MM.1S (cell line): Measurements from ENCODE around the gene ASIC1.
A peak's percentile ranks its signal among the peaks of the same experiment; 100 is the strongest.

ENCODE experiments used
- DNase-seq: peaks from one replicate; pipeline ENCODE4 v3.0.0-alpha.2; 2015
- H2AFZ ChIP-seq: fragments of 300-600 bp; sonication (generic); 2 replicates; pipeline ENCODE4 v1.6.0; 2016; ENCODE audit warnings: antibody characterized with exemption, low read length
- H3F3A ChIP-seq: fragments of 300-600 bp; sonication (generic); 2 replicates; pipeline ENCODE4 v1.6.1; 2016; ENCODE audit warnings: mild to moderate bottlenecking, antibody characterized with exemption, low read length, moderate library complexity, mixed read lengths; ENCODE audit not compliant: insufficient read depth
- H3K27ac ChIP-seq: fragments of 300-600 bp; sonication (generic); 2 replicates; pipeline ENCODE4 v1.5.1; 2016; ENCODE audit warnings: mild to moderate bottlenecking, low read length
- H3K27me3 ChIP-seq: fragments of 300-600 bp; sonication (generic); replicated peaks from 2 replicates; pipeline ENCODE4 v1.6.0; 2016; ENCODE audit warnings: low read length; ENCODE audit not compliant: insufficient read depth
- H3K36me3 ChIP-seq: fragments of 300-600 bp; sonication (generic); replicated peaks from 2 replicates; pipeline ENCODE4 v1.6.1; 2016; ENCODE audit warnings: mild to moderate bottlenecking, low read length, mixed read lengths; ENCODE audit not compliant: insufficient read depth
- H3K4me1 ChIP-seq: fragments of 300-600 bp; sonication (generic); 2 replicates; pipeline ENCODE4 v1.6.1; 2016; ENCODE audit warnings: low read length, mixed read lengths
- H3K4me2 ChIP-seq: fragments of 300-600 bp; sonication (generic); 2 replicates; pipeline ENCODE4 v1.6.0; 2016; ENCODE audit warnings: low read depth, low read length
- H3K4me3 ChIP-seq: fragments of 300-600 bp; sonication (generic); 2 replicates; pipeline ENCODE4 v1.5.1; 2016; ENCODE audit warnings: low read length, mixed read lengths
- H3K79me2 ChIP-seq: fragments of 300-600 bp; sonication (generic); 2 replicates; pipeline ENCODE4 v1.6.1; 2016; ENCODE audit warnings: mixed run types, low read length, mixed read lengths
- H3K9ac ChIP-seq: fragments of 300-600 bp; sonication (generic); 2 replicates; pipeline ENCODE4 v1.6.1; 2016; ENCODE audit warnings: low read length, mixed read lengths
- H3K9me2 ChIP-seq: fragments of 300-600 bp; sonication (generic); replicated peaks from 2 replicates; pipeline ENCODE4 v1.6.1; 2016; ENCODE audit warnings: mild to moderate bottlenecking, low read length, mixed read lengths; ENCODE audit not compliant: insufficient read depth
- H3K9me3 ChIP-seq: fragments of 300-600 bp; sonication (generic); replicated peaks from 2 replicates; pipeline ENCODE4 v1.6.1; 2016; ENCODE audit warnings: mild to moderate bottlenecking, low read length, mixed read lengths; ENCODE audit not compliant: insufficient read depth
- H4K20me1 ChIP-seq: fragments of 300-600 bp; sonication (generic); 2 replicates; pipeline ENCODE4 v1.6.1; 2016; ENCODE audit warnings: mild to moderate bottlenecking, low read length, moderate library complexity, mixed read lengths; ENCODE audit not compliant: insufficient read depth
- CTCF ChIP-seq: fragments of 300-600 bp; sonication (generic); IDR thresholded peaks from 2 replicates; pipeline ENCODE4 v1.5.1; 2016; ENCODE audit warnings: antibody characterized with exemption, low read length, mixed read lengths
- EZH2 ChIP-seq: fragments of 300-600 bp; sonication (generic); optimal IDR thresholded peaks from 2 replicates; pipeline ENCODE3; 2017; ENCODE audit warnings: low read depth, mild to moderate bottlenecking, antibody characterized with exemption, low read length, mixed read lengths
- EZH2phosphoT487 ChIP-seq: fragments of 300-600 bp; sonication (generic); IDR thresholded peaks from 2 replicates; pipeline ENCODE4 v1.6.1; 2018; ENCODE audit warnings: antibody characterized with exemption, low read length

The ASIC1 gene

GRCh38 chr12:50057000-50057841 lies at the start of gene ASIC1:
Gene ASIC1 (plus strand): TSS chr12:50057596. CDS start chr12:50058767, 1,171 bp downstream.
- TF ChIP-seq EZH2phosphoT487: no peak
- TF ChIP-seq CTCF: no peak
- no peak for TF ChIP-seq EZH2
- no peaks in the 10 kb centered on the region for H3K9me2 ChIP-seq
- peak within 1 kb of the TSS; percentile 82 for H3K4me2 ChIP-seq
- H3K79me2 ChIP-seq: no peaks in the 10 kb centered on the region
- H3K27me3 ChIP-seq: peaks cover 29% of the 10 kb centered on the region
- peaks cover 4% of the 10 kb centered on the region; the same call in 1 of the 2 replicates for H3K4me1 ChIP-seq
- H3K9ac ChIP-seq: peak within 1 kb of the TSS; percentile 16; the same call in 1 of the 2 replicates
- H4K20me1 ChIP-seq: 0 out of 2 replicates have a peak, but pooled peaks cover 3% of the 10 kb centered on the region
- H3K36me3 ChIP-seq: no peaks in the 10 kb centered on the region
- H3K9me3 ChIP-seq: no peaks in the 10 kb centered on the region
- peak within 1 kb of the TSS; percentile 71 for H3K4me3 ChIP-seq
- peak within 1 kb of the TSS; percentile 65; the same call in 1 of the 2 replicates for H2AFZ ChIP-seq
- H3F3A ChIP-seq: no peaks in the 10 kb centered on the region
- no peak within 1 kb of the TSS for H3K27ac ChIP-seq
- peak; percentile 37 for DNase-seq

- Histone ChIP-seq H3K79me2 (peaks cover 81% of the 10 kb centered on the region), H3K9ac (no peak overlapping the region), H3K27ac (no peak overlapping the region), H3K4me2 (no peak overlapping the region), H3F3A (no peaks in the 10 kb centered on the region), H3K27me3 (no peaks in the 10 kb centered on the region), H3K4me1 (no peaks in the 10 kb centered on the region), H4K20me1 (peaks cover 4% of the 10 kb centered on the region; the same call in 1 of the 2 replicates), H2AFZ (no peak overlapping the region), H3K9me2 (no peaks in the 10 kb centered on the region), H3K4me3 (no peak overlapping the region), H3K36me3 (0 out of 2 replicates have a peak, but pooled peaks cover 10% of the 10 kb centered on the region), H3K9me3 (no peaks in the 10 kb centered on the region)
- TF ChIP-seq CTCF (no peak), EZH2phosphoT487 (no peak), EZH2 (no peak)
- no peak for DNase-seq
Observed at GRCh38 chr12:50013361-50014147, 43.8 kb upstream of the ASIC1 start.

- H3F3A ChIP-seq: no peaks in the 10 kb centered on the region
- H3K9me3 ChIP-seq: no peaks in the 10 kb centered on the region
- H3K27ac ChIP-seq: no peak overlapping the region
- H3K79me2 ChIP-seq: peaks cover 83% of the 10 kb centered on the region
- no peaks in the 10 kb centered on the region for H3K9me2 ChIP-seq
- H4K20me1 ChIP-seq: peaks cover 4% of the 10 kb centered on the region; the same call in 1 of the 2 replicates
- no peak for TF ChIP-seq EZH2phosphoT487
- DNase-seq: no peak
- H3K4me2 ChIP-seq: no peak overlapping the region
- 0 out of 2 replicates have a peak, but pooled peaks cover 10% of the 10 kb centered on the region for H3K36me3 ChIP-seq
- H3K9ac ChIP-seq: no peak overlapping the region
- H3K4me3 ChIP-seq: no peak overlapping the region
- no peaks in the 10 kb centered on the region for H3K27me3 ChIP-seq
- H2AFZ ChIP-seq: no peak overlapping the region
- H3K4me1 ChIP-seq: no peaks in the 10 kb centered on the region
Observed at GRCh38 chr12:50014342-50014741, 43.1 kb upstream of the ASIC1 start.
